ENCODE results near the gene PTGES. TPM values are rescaled to one million over a fixed set of nuclear protein-coding genes. Genes with fewer than 3 reads are reported as not detected.

PTGES gene
- total and polyA plus RNA-seq, 9 of the 15 experiments (the other 6 are each of a cell fraction or from before 2014, with no cell fraction given), result 0.13 TPM; not detected in 8

- TF ChIP-seq, protein P1, sequence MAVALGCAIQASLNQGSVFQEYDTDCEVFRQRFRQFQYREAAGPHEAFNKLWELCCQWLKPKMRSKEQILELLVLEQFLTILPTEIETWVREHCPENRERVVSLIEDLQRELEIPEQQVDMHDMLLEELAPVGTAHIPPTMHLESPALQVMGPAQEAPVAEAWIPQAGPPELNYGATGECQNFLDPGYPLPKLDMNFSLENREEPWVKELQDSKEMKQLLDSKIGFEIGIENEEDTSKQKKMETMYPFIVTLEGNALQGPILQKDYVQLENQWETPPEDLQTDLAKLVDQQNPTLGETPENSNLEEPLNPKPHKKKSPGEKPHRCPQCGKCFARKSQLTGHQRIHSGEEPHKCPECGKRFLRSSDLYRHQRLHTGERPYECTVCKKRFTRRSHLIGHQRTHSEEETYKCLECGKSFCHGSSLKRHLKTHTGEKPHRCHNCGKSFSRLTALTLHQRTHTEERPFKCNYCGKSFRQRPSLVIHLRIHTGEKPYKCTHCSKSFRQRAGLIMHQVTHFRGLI (CRISPR knock-in tag; IDR thresholded peaks at IDR 0.05), result no peak
- TF ChIP-seq, protein P2, sequence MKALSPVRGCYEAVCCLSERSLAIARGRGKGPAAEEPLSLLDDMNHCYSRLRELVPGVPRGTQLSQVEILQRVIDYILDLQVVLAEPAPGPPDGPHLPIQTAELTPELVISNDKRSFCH (CRISPR knock-in tag; IDR thresholded peaks at IDR 0.05), result no peak
- TF ChIP-seq, protein P2 (tag; IDR thresholded peaks at IDR 0.05), result no peak
- no peak for TF ChIP-seq CBX8 (IDR thresholded peaks at IDR 0.05; ENCODE audit: borderline replicate concordance, extremely low read depth, low read depth, low read length, poor library complexity, severe bottlenecking)
- TF ChIP-seq SNIP1 (IDR thresholded peaks at IDR 0.05; ENCODE audit: low read depth), result peak; percentile 47; the same call in 1 of the 2 replicates
- no peak for TF ChIP-seq ZZZ3 (IDR thresholded peaks at IDR 0.05)
- TF ChIP-seq MAZ (CRISPR knock-in tag; conservative IDR thresholded peaks at IDR 0.05 in 1 of 2, IDR thresholded peaks at IDR 0.05 in 1 of 2), result no peak
- 0 out of 2 replicates have a peak, but pooled peaks have one; percentile 40 for TF ChIP-seq MYBL2 (IDR thresholded peaks at IDR 0.05; ENCODE audit: low read depth)
- TF ChIP-seq MYBL2 (CRISPR knock-in tag; IDR thresholded peaks at IDR 0.05; ENCODE audit: borderline replicate concordance), result no peak
- peak; percentile 84; the same call in 1 of the 2 replicates for TF ChIP-seq THRB (CRISPR knock-in tag; conservative IDR thresholded peaks at IDR 0.05)
- no peak for TF ChIP-seq JUND (IDR thresholded peaks at IDR 0.05; ENCODE audit: borderline replicate concordance, low read depth, low read length)
- no peak for TF ChIP-seq JUND (tag; IDR thresholded peaks at IDR 0.05; ENCODE audit: borderline replicate concordance, low read depth, low read length)
- no peak for TF ChIP-seq THAP12 (CRISPR knock-in tag; IDR thresholded peaks at IDR 0.05)
- no peak for TF ChIP-seq ARID2 (IDR thresholded peaks at IDR 0.05)
- peak in 1 of 2 experiments; percentile 61; a peak in 1 of 4 replicates for TF ChIP-seq MLLT1 (IDR thresholded peaks at IDR 0.05)
- 0 out of 2 replicates have a peak, but pooled peaks have one; percentile 26 for TF ChIP-seq MIER1 (IDR thresholded peaks at IDR 0.05; ENCODE audit: low read depth)
- TF ChIP-seq CC2D1A (IDR thresholded peaks at IDR 0.05), result peak; percentile 39; the same call in 1 of the 2 replicates
- 0 out of 2 replicates have a peak, but pooled peaks have one; percentile 44 for TF ChIP-seq ZC3H8 (IDR thresholded peaks at IDR 0.05)
- peak; percentile 89 for TF ChIP-seq MTA1 (IDR thresholded peaks at IDR 0.05; ENCODE audit: borderline replicate concordance)
- no peak for TF ChIP-seq TCF15 (CRISPR knock-in tag; IDR thresholded peaks at IDR 0.05)
Measured at GRCh38 chr9:129779560-129780190, 26.8 kb upstream of the PTGES start (continued).
